HG02943 (cell line): Measurements from ENCODE around the gene KIAA0930.
"Not testable (repeated sequence)": the region's sequence is repeated elsewhere in the genome, so short reads cannot be mapped to it uniquely, and the experiment has no call there.

Experiments used
- ATAC-seq: cut with Tn5 transposase; IDR thresholded peaks from one replicate; pipeline ENCODE4 v1.9.1; 2021; ENCODE audit warnings: mild to moderate bottlenecking, low read depth, moderate library complexity; ENCODE audit not compliant: unreplicated experiment

KIAA0930 gene

DNA sequence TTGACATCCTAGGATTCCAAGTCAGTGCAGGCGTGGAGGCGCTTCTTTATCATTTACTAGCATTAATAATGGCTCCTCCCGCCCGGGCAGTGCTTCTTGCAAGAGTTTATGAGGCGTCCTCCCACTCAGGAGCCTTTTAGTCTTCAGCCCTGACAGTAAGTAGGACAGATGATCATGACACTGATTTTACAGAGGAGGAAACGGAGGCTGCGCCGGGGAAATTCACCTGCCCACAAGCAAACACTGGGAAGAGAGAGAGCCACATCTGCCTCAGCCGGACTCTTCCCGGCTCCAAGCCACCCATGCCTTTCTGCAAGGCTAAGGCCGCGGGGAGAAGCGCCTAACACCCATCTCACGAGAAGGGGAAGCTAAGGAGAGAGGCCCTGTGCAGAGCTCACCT, 35.9 kb downstream of the KIAA0930 start:
- ATAC-seq, result no peak

DNA sequence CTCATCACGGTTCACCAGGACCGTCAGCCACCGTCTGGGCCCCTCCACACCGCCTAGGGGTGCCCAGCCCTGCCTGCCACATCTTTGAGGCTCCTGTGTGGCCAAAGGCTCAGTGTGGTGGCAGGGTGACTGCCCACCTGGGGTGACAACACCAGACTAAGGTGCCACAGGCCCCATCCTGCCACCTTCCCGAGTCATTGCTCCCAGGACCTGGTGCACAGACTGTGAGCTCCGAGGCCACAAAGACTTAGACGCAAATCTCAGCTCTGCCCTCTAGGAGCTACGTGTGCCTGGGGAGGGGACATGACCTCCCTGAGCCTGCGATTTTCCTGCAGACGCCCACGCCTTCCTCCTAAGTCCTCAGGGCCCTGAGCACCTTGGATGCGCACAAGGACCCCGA, 36.5 kb downstream of the KIAA0930 start:
- no peak for ATAC-seq

DNA sequence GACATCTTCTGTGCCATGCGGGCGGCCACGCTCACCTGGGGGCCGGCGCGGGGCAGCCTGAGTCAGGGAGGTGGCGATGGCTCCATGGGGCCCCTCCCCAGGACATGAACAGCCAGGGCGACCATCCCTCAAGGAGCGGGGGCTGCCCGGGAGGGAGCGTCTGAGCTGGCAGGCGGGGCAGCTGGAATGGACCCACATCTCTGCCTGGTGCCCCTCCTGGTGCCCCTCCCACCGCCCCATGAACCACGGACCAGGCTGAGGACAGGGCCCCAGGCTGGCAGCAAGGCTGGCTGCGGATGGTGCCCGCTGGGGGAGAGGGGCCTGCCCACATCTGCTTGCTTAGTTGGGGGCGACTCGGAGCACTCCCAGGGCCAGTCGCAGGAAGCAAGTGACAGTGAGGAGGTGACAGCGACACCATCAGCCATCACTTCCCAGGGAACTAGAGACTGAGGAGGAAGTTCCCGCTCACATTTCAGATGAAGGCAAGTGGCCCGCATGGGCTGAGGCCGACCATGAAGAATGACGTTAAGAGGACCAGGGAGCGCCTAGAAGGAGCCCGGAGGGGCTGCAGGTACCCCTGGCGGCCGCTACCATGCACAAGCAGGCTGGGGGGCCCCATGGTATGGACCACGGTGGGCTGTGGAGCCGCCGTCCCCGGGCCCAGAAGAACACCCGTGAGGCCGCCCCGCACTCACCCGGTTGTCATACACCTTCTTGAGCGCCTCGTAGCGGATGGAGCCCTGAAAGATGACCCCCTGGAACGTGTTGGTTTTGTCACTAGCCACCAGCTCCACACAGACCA, 37.3 kb downstream of the KIAA0930 start:
- no peak for ATAC-seq

DNA sequence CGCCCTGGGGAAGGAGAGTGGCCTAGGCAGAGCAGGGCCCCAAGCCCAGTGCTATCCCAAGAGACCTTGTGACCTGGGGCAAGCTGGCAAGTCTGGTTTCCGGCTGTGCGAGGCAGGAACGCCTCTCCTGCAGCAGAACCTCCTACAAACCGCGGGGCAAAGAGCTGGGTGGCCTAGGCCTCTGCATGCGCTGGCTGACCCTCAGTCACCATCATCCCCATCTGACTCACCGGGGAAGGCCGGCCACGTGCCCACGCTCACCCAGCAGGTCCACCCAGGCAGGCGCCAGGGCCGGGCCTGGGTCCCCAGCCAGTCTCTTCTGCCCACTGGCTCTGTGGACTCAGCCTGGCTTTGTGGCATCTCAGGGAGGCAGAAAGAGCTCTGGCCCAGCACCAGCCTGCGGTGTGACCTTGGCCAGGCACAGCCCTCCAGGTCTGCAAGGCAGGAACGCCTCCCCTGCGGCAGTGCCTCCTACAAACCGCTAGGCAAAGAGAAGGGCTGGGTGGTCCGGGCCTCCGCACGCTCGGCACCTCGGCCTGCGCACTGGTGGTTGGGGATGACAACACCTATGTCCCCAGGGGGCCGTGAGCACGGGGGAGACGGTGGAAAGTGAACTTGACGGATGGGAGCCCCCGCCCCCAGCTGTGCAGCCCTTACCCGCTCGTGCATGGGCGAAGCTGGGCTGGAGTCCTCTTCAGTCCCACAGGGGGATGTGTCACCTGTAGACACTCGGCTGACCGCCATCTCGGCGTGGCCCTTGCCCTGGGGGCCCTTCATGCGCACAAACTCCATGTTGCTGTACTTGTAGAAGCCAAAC, 38.2 kb downstream of the KIAA0930 start:
- ATAC-seq, result no peak

DNA sequence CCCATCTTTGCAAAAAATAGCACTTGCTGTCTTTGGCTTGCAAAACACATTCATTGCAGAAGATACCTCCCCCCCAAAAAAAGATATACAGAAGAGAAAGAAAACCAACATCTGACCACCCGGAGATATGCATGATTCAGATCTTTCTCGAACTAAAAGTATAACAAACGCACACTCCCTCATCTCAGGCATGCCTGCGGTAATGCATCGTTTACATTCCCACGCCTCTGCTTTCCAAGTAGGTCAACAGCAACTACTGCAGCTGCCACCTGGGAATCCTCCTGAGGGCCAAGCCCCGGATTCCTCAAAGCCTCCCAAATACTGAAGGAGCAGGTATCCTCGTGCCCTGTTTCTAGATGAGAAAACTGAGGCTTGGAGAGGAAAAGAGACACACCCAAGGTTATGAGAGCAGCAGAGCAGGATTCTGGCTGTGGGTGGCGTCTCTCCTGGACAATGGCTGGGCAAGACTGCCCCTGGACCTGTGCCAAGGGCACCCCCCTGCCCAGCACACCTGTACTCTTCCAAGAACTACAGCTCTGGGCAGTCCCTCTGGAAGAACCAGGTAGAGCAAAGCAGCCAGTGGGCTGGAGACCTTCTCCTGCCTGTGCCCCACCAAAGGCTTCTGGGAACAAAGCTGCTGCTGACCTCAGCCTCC, 38.9 kb downstream of the KIAA0930 start:
- ATAC-seq, result no peak

DNA sequence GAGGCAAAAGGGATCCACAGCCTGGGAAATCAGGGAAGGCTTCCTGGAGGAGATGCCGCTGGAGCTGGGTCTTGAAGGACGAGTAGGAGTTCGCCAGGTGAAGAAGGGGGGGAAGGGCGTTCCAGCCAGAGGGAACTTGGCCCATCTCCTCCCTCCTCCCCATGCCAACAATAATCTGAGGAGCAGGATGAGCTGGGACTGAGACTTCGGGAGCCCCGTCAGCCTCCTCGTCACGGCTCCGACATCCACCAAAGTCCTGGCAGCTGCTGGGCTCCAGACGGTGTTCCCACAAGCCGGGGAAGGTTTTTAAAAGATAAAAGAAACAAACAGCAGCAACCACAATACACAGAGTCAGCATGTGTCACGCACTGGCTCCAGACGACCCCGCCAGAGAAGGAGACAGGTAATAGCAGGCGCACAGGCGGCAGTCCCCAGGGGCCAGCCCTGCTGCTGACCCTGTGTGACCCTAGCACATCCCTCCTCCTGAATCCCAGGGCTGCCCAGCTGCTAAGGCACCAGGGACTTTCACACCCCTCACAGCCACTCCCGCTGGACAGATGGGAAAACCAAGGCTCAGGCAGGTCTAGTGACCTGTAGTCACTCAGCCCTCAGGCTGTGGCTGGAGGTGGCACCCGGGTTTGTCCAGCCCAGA, 39.7 kb downstream of the KIAA0930 start:
- ATAC-seq, result no peak

DNA sequence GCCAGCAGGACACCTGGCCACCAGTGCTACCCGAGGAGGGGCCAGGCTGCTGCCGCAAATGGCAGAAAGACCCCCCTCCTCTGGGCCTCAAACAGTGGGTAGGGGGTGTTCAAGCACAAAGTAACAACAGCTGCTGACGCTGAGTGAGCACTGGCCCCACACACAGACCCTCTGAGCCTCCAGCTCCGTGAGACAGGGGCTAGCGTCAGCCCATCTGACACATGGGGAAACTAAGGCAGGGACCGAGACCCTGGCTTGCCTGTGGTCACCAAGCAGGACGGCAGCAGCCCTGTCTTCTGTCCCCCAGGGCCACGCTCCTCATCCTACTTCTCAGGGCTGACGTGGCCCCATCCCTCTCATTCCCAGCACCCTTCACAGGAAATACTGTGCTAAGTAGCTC, 40.5 kb downstream of the KIAA0930 start:
- ATAC-seq, result no peak

DNA sequence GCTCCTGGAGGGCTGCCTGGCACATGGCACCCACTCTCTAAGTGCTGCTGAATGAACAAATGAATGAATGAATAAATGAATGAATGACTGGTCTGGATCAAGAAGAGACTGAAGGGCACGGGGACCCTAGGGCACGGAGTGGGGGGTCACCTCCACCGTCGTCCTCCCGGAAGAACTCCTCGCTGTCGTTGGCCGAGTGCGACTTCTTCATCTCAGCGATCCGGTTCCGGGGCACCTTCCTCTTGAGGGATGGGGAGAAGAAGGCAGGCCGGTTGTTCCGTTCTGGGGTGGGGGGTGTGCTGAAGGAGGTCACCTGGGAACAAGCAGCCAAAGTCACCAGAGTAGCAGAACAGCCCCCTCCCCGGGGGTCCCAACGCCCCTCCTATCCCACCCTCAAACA, 41.0 kb downstream of the KIAA0930 start:
- ATAC-seq, result no peak

DNA sequence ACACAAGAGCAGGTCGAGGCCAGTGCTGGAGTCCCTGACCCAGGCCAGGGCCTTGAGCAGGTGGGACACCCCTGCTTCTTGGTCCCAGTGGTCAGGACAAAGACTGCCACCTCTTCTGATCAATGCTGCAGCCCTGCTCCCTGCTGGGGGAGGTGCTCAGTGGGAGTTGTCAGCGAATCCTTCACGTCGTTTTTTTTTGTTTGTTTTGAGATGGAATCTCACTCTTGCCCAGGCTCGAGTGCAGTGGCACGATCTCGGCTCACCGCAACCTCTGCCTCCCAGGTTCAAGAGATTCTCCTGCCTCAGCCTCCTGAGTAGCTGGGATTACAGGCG, 42.3 kb downstream of the KIAA0930 start:
- ATAC-seq, result no peak

DNA sequence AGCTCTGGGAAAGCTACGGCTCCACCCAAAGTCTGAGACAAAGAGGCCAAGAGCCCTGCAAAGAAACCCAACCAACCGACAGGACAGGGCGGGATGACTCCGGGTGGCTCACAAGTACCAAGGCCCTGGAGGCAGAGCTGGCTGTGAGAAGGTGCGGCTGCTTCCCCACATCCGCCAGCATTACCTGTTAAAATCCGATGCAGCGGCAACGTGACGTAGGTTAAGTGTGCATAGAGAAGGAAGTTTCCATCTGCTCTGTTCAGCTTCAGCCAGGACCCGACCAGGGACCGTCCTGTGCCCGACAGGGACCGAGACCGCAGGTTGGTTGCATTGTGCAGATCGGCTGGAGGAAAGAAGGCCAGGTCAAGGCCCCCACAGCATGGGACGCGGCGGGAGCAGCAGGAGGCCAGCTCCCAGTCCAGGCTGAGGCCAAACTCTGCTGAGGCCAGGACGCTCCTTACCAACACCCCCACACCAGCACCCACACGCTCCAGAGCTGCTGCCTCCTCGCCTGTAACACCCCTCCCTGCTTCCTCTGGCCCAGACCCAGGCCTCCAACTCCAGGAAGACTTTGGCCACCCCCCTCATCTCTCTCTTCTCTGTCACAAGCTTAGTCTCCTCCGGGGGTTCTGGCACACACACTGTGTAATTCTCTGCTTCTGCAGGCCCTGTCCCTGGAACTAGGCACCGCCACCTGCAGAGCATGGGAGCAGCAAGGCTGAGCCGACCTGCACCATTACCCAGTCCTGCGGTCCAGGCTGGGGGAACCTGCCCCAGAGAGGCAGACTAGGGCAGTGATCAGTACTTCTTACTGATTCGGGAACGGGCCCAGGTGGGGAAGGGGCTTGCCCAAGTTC, 42.9 kb downstream of the KIAA0930 start:
- ATAC-seq, result no peak

DNA sequence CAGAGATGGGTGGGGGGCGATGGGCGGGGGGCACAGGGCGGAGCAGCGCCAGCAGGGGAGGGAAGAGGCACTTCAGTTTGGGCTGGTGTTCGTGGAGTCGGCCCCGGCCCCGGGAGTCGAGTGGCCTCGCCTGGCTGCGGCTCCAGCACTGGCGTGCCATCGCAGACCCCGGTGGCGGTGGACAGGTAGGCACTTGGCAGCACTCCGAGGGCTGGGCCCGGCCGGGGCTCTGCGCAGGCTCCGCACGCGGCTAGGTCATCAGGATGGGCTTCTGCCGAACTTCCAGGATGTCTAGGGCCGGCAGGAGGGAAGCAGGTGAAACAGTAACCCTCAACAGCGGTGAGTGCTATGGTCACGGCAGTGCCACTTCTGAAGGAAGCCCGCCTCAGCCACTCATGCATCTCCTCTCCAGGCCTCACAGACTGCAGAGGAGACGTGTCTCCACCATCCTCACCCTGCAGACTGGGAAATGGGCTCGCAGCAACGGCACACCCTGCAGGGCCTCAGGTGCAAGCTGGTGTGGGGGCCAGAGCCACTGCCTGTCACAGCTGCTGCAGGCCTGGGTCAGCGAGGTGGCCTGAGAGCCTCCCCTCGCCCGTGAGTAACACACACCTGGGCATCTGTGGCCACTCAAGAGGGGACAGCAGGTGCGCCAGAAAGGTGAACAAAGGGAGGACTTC, 43.6 kb downstream of the KIAA0930 start:
- no peak for ATAC-seq

DNA sequence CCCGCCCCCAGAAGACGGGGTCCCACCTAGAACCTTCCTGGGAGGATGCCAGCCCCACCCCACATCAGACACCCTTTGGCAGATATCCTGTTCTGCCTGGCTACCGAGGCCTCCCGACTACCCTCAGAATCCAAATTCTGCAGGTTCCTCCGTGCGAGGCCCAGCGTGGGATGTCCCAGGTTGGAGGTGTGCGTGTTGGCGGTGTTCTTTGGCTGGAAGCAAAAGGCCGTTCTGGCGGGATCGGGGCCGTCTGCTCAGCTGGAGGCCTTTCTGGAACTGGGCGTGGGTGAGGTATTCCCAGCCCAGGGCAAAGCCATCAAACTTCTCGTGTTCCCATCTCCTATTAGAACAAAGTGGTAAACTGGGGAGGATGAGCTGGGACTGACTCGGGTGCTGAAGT, 44.4 kb downstream of the KIAA0930 start:
- no peak for ATAC-seq

DNA sequence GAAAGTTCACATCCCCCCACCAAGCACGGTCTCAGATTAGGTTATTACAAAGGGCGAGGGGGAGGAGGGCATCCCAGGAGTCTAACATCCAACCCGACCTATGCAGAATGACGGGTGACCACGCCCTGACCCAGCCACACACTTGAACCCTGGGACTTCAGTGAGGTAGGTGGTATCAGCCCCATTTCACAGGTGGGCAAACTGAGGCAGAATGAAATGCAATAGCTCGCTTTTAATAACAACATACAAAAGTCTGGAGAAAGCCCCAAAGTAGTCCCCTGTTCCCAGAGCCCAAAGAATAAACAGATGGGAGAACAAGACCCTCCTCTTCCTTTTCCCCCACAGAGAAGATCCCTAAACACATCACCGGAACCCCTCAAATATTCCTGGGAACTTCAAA, 45.1 kb downstream of the KIAA0930 start:
- ATAC-seq, result no peak

DNA sequence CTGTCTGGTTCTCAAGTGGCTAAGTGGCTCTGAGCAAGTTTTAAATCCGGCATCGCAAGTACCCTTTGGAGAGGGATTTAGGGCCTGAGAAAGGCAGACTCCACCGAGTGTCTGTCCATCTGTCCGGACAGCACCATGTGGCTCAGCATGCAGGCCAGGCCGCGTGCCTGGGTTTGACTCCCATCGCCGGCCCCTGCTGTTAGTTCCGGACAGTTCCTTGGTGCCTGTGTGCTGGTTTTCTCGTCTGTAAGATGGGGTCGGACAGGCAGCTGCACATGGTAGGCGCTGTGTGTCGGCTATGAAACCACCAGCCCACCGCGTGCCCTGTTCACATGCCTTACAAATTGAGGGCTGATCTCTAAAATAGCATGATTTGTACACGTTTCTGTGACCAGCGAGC, 46.0 kb downstream of the KIAA0930 start:
- ATAC-seq, result no peak

DNA sequence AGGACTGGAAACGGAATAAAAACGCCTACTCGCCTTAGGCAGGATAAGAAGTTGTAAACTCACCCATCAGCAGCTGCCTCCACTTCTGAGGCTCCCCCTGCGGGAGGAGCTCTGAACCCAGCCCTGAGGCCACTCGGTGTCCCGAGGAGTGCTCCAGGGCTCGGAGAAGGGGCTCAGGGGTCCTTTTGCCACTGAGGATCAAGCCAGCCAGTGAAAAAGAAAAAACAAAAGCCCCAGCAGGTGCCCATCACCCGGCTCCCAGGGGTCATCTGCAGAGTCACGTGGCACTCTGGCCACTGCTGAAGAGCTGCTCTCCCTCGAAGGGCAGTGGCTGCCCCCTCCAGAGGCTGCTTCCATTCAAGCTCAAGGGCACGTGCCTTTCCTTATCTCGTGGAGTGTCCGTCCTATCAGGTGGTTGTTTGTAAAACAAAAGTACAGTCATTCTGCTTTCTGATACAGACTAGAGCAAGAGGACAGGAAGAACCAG, 48.0 kb downstream of the KIAA0930 start:
- no peak for ATAC-seq

DNA sequence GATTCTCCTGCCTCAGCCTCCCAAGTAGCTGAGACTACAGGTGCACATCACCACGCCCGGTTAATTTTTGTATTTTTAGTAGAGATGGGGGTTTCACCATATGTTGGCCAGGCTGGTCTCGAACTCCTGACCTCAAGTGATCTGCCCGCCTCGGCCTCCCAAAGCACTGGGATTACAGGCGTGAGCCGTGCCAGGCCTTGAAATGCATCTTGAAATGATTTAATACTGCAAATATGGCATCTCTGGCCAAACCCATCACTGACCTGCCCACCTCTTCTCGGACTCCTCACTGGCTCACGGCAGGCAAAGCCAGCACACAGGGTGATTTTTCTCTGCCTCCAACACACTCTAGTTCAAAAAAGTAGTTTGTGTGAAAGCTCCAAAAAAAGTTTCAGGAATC, 48.9 kb downstream of the KIAA0930 start:
- not testable (repeated sequence) for ATAC-seq

DNA sequence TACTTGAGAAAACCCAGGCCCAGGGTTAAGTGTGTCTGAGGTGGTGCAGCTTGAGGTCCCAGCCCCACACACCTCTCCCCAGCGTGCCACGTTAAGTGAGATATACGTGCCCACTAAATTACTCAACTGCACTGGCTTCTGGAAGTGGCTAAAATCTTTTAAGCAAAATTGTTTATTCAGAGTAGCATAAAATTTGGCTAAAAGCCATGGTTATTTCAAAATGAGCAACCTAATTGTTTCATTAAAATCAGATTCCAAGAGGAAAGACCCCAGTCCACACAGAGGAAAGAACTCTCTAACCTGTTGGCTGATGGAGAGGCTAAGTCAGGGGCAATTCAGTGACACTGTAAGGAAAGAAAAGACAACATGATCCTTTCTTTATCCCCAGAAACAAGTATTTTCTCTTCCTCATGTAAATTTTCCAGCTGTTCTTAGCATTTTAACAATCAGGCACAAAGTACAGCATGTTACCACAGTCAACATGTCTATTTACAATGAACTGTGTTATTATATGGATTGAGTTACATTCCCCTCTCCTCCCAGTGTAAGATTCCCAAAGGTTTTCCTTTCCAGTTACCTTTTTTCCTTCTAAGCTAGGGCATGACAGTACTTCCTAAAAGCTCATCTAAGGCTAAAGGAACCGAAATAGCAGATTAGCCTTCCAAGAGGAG, 50.4 kb downstream of the KIAA0930 start:
- ATAC-seq, result no peak

DNA sequence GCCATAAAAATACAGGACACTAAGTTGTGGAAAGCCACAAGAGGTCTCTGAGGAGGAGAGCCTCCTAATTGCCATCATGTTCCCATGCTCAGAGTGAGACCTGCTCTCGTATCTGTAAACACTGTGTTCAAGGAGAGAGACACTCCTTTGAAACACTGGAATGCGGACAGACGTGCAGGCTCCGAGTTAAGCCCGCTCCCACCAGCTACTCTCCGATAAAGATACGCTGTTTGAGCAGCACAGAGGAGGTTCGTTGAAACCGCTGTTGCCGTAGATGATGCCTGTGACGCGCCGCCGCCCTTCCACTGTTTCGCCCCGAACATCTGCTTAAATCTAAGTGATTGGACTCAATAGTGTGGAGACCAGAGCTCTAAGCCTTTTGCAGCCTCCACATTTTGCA, 51.9 kb downstream of the KIAA0930 start:
- ATAC-seq, result no peak

DNA sequence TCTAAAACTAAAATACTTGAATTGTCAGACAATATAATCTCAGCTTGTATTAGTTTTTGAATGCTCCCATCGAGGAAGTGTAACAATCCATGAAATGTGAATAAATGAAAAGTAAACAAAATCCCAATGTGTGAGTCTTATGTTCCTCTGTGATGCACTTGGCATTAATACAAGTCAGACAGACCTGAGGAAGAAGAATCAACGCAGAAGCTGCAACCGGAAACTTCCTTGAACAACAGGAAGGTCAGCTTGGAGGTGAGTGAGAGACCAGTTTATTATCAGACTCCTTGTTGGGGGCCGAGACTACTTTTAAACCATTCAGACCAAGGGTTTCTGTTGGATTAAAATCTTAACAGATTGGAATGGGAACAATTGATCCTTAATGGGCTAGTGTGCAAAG, 52.8 kb downstream of the KIAA0930 start:
- ATAC-seq, result no peak
